Measurements from ENCODE around the gene LRFN4.

Gene LRFN4

GRCh38 chr11:66845876-66846212 lies 11.0 kb upstream of the LRFN4 start:
- no peak for FAIRE-seq

GRCh38 chr11:66846671-66847091 lies 10.2 kb upstream of the LRFN4 start:
- FAIRE-seq = no peak

GRCh38 chr11:66847461-66848232 lies 9.2 kb upstream of the LRFN4 start:
- no peak for FAIRE-seq

- FAIRE-seq = no peak
These were observed 8.0 kb upstream of the LRFN4 start for GRCh38 chr11:66848671-66849500.

- FAIRE-seq = no peak
These were observed 7.2 kb upstream of the LRFN4 start for GRCh38 chr11:66849501-66850234.

GRCh38 chr11:66850235-66850587 lies 6.7 kb upstream of the LRFN4 start:
- no peak for FAIRE-seq

GRCh38 chr11:66850588-66851238 lies 6.2 kb upstream of the LRFN4 start:
- FAIRE-seq = no peak

- no peak for FAIRE-seq
These were observed 5.6 kb upstream of the LRFN4 start for GRCh38 chr11:66851239-66851596.

GRCh38 chr11:66851698-66852465 lies 5.0 kb upstream of the LRFN4 start:
- FAIRE-seq = no peak

GRCh38 chr11:66852466-66853241 lies 4.2 kb upstream of the LRFN4 start:
- FAIRE-seq = no peak

GRCh38 chr11:66853242-66854229 lies 3.3 kb upstream of the LRFN4 start:
- FAIRE-seq = no peak

GRCh38 chr11:66854231-66854661 lies 2.6 kb upstream of the LRFN4 start:
- FAIRE-seq = no peak

GRCh38 chr11:66854729-66855211 lies 2.1 kb upstream of the LRFN4 start:
- FAIRE-seq = no peak

- FAIRE-seq = no peak
These were observed 1.0 kb upstream of the LRFN4 start for GRCh38 chr11:66855574-66856495.

GRCh38 chr11:66857234-66857926 lies 516 bp downstream of the LRFN4 start:
- no peak for FAIRE-seq

GRCh38 chr11:66857927-66858185 lies 992 bp downstream of the LRFN4 start:
- FAIRE-seq = no peak

- no peak for FAIRE-seq
These were observed 1.5 kb downstream of the LRFN4 start for GRCh38 chr11:66858186-66858938.

Data from colon (tissue), 2 donors.